SKM-1 treated with dmso at 0.1 percent for 144 hours (cell line): ENCODE results near the gene XKRX.

Experiments used
- DNase-seq: peaks from one replicate; lab custom pipeline; 2025; ENCODE audit not compliant: unreplicated experiment; lab: John Stamatoyannopoulos, UW

XKRX gene

GRCh38 chrX:100928660-100929613 lies at the start of gene XKRX:
Gene XKRX (minus strand): TSS chrX:100928917. CDS start chrX:100928304, 613 bp downstream.
- DNase-seq = no peak

DNA sequence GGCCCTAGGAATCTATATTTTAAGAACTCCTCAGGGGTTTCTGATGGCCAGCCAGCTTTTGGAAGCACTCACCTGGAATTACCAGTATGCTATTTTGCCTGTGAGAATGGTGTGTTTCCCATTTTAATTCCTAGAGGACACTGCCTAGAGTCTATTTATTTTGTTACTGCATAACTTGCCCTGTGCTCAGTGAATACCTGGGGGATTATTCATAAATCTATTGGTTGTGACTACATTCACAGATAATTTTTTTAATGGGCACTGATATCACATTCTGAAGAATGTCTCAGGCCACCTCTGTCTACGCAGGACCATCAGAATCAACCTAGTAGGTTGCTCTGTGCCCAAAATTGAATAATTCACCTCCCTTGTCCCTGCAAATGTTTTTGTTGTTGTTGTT lies 47.5 kb upstream of the XKRX start:
- DNase-seq = no peak

DNA sequence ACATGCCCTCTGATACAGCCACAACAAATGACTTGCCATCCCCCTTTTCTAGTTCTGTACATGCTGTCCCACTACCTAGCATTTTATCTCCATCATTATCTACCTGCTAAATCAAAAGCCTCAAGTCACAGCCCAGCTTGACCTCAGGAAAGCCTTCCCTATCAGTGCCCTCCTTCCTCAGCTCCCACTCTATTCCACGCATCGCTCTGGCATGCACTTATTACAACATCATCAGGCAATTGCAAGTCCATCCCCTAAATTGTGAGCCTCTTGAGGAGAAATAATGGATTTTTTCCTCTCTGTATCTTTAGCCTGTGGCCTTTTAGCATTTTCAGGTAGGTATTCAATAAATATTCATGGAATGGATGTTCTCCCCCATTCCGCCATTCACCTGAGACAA lies 46.5 kb upstream of the XKRX start:
- DNase-seq = no peak

DNA sequence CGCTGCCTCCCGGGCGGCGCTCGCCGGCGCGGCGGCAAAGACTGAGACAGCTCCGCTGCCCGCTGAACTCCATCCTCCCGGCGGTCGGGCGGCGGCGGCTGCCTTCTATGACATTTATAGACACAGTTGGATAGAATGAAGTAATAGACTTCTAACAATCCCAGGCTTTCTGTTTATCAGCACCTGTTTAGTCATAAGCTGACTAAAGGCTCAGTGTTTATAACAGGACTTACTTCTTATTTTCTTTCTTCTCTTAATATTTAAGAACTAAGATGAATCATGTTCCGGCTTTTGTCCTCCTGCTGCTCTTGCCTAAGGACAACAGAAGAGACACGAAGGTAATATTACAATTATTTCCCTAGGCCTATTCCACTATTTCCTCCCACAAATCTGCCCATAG lies 44.7 kb upstream of the XKRX start:
- no peak for DNase-seq

- DNase-seq = no peak
Measured at GRCh38 chrX:100969936-100970335, 41.2 kb upstream of the XKRX start.

- DNase-seq = no peak
Measured at GRCh38 chrX:100969408-100969807, 40.7 kb upstream of the XKRX start, which contains the start of gene ARL13A. Gene ARL13A (plus strand): TSS chrX:100969708. CDS start chrX:100973690, 3,982 bp downstream.

- no peak for DNase-seq
Measured at GRCh38 chrX:100964362-100964761, 35.6 kb upstream of the XKRX start.

DNA sequence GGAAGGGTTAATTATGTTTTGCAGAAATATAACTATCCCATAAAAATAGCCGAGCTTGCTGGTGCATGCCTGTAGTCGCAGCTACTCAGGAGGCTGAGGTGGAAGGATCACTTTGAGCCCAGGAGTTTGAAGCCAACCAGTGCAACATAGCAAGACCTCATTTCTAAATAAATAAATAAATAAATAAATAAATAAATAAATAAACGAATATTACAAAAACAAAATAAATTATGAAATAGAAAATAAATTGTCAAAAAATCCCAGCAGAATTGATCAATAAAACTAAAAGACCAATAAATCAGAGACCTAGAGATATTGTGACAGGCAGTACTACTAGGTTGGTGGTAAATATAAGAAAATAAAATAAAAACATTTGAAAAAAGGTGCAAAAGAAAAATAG lies 34.1 kb upstream of the XKRX start:
- DNase-seq = no peak

DNA sequence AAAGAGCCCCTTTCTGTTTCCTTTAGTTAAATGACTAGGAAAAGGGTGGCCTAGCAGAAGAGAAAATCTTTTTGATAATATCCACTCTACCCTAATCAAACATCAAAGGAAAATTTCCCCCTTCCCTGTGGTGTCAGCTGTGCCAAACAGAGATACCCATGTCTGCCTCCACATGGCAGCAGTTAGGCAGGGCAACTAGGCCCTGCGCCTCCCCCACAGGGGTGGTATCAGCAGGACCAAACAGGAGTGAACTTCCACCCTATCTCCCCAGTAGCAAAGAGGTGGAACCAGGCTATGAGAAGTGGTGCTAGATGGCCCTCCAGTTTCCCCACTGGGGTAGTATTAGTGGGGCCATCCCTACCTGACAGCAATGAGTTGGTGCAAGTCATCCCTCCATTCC lies 19.8 kb upstream of the XKRX start:
- DNase-seq = no peak

GRCh38 chrX:100946299-100946927 lies 17.7 kb upstream of the XKRX start:
- DNase-seq = peak; percentile 4

DNA sequence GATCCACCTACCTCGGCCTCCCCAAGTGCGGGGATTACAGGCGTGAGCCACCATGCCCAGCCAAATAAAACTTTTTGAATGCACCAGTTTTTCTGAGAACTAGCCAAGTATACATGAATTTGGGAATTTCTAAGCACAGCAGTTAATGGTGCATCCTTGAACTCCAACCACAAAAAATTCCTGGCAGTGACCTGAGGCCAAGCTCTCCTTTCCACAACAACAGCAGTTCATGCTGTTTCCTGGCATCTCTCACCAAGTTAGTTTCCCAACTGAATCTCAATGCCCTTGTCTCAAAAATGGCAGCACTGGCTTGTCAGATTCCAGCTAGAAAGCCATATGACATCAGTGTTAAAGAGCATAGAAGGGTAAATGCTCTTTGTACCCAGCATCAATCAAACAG lies 15.9 kb upstream of the XKRX start:
- no peak for DNase-seq

- no peak for DNase-seq
Measured at GRCh38 chrX:100939333-100939732, 10.6 kb upstream of the XKRX start.

DNA sequence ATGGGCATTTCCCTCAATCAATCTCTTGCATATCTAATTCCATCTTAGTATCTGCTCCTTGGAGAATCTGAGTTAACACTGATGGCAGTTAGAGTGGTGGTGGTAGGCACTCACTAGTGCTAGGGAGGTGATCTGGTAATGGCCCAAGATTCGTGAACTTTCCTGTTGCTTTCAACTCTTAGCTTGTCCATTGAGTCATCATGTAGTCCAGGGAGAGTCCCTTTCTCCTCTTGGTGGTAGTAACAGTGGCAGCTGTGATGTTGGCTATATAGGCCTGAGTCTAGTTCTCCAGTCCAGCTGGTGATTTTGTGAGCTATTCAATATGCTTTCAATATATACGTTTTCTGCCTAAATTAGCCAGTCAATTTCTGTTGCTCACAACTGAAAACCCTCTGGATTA lies 7.0 kb upstream of the XKRX start:
- no peak for DNase-seq

DNA sequence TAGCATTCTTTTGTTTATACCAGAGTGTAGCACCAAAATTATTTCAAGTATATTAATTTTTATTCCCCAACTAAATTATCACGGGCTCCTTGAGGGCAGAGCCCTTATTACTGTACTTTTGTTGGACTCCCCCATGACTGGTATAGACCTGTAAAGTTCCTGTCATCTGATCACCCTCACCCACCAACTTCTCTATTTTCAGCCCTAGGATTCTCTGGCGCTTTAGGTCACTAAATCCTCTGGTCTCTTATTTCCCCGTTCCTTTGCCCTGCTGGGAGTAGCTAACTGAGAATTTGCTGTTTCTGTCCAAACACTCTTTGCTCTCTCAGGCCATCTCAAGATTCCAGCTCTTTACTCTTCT lies 3.2 kb upstream of the XKRX start:
- no peak for DNase-seq

DNA sequence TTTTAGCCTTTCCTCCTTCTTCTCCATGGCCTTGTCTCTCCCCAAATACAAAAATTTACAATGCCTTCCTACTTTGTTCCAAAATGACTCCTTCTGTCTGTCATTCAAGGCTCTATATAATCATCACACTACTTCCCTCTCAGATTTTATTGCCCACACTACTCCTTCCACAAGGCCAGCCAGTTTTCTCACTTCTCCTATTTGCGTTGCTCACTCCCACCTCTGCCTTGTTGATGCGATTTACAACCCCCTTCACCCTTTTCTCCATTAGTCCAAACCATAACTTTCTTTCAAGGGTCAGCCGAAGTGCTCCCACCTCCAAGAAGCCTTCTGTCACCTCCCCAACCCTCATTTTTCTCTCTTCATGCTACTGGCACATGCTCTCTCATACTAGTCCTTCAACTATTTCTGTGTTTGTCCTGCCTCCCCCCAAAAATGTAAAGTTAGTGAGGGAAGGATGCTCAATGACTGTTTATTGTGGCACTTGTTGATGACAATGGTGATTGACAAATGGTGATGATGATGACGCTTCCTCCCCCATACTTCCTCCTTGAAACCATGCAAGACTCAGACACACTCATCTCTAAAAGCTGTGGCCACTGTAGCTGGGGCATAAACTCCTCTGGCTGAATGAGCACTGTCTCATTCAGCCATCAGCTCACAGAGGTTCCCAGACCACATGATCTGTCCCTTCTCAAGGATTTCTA lies 2.7 kb upstream of the XKRX start:
- DNase-seq = no peak

DNA sequence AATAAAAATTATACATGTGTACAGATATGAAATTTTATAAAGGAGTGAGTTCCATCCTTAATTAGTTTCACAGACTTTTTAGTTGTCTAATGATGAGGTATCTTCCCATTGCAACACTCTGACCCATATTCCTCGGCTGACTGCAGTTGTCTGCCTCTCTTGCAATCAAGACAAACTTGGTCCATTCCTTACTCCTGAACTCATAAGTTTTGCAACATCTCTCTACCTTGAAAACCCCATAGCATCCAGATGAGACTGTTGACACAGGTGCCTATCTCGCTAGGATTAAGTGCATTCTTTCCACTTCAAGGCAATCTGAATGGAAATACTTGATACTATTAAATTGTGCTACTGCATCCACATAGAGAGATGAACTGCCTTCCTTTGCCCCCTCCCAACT lies 2.3 kb downstream of the XKRX start:
- DNase-seq = no peak

DNA sequence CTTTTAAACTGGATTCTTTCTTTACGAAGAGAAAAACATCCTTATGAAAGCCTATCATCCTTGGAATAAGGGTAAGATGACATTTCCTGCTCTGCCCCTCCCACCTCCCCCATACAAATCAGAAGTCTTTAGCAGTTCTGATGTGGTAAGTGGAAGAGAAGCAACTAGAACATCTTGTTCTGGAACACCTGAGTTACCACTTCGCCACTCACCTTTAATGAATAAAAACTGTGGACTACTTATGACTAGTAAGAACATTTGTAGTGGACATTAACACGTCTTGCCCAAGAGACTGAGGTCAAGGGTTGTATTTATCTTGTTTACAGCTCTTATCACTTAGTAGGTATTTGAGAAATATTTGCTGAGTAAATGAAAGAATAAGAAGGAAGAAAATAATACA lies 4.3 kb downstream of the XKRX start:
- DNase-seq = no peak

DNA sequence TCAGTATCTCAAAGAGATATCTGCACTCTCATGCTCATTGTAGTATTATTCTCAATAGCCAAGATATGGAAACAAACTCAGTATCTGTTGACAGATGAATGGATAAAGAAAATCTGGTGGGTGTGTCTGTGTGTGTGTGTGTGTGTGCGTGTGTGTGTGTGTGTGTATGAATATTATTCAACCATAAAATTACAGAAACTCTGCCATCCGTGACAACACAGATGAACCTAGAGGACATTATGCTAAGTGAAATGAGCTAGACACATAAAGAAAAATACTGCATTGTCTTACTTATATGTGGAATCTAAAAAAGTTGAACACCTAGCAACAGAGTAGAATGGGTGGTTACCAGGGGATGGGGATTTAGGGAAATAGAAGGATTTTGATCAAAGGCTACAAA lies 13.2 kb downstream of the XKRX start:
- no peak for DNase-seq

DNA sequence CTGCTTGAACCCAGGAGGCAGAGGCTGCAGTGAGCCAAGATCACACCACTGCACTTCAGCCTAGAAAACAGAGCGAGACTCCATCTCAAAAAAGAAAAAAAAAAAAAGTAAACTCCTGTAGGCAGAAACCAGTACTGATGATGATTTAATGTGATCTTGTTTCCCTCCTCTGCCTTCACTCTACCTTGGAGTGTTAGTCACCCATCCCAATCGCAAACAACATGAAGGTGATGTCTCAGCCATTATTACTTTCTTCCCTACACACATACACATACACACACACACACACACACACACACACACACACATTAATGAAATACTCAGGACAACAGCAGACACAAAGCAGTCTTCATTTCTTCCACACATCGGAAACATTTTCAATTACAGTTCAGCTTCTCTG lies 15.6 kb downstream of the XKRX start:
- no peak for DNase-seq

DNA sequence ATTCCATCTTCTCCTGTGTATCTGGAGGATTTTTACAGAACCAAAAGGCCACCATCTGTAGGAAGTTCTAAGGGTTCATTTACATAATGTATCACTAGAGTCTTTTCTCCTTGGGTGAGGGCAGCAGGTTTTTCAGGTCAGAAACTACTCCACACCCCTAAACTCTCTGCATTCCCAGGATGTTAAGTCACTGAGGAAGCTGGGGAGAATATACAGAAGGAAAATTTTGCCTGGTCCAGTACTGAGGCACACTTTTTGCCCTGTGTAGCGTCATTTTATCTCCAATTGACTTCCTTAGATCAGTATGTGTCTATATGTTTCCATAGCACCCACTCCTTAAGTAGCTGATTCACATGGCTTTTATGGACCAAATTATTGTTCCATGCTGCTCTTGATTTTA lies 17.0 kb downstream of the XKRX start:
- DNase-seq = no peak

- DNase-seq = no peak
Measured at GRCh38 chrX:100905620-100906019, 23.1 kb downstream of the XKRX start.

- DNase-seq = no peak
Measured at GRCh38 chrX:100904433-100904832, 24.3 kb downstream of the XKRX start.
